ENCODE data around the gene TATDN2. TPM values are rescaled to one million over a fixed set of nuclear protein-coding genes. Genes with fewer than 3 reads are reported as not detected.

Gene TATDN2
- total and polyA plus RNA-seq, 4 donors: 16.6 to 55.4 (median 37.7) TPM

- no peak overlapping the region for H3K4me3 ChIP-seq (ENCODE audit: low read depth, low read length)
- no peaks in the 10 kb centered on the region for H3K4me1 ChIP-seq (ENCODE audit: control insufficient read depth, insufficient read depth, low read length)
- no peak for DNase-seq (ENCODE audit: low read depth in 4 of 6, low spot score in 6 of 6)
- no peak overlapping the region for H3K27ac ChIP-seq (ENCODE audit: low read depth, low read length)
- 90% methylated on average over 2 of the region's 5 CpGs for WGBS (ENCODE audit: insufficient coverage)
- peaks cover 44% of the 10 kb centered on the region for H3K36me3 ChIP-seq (ENCODE audit: control insufficient read depth, insufficient read depth, low read length)
- no peaks in the 10 kb centered on the region for H3K9me3 ChIP-seq (ENCODE audit: control insufficient read depth, insufficient read depth, low read length)
- H3K27me3 ChIP-seq (ENCODE audit: control insufficient read depth, insufficient read depth, low read length): no peaks in the 10 kb centered on the region
Measured at GRCh38 chr3:10280177-10280529, 31.9 kb downstream of the TATDN2 start.

- Histone ChIP-seq H3K4me1 (ENCODE audit: control insufficient read depth, insufficient read depth, low read length) (no peaks in the 10 kb centered on the region), H3K36me3 (ENCODE audit: control insufficient read depth, insufficient read depth, low read length) (peaks cover 43% of the 10 kb centered on the region), H3K27me3 (ENCODE audit: control insufficient read depth, insufficient read depth, low read length) (no peaks in the 10 kb centered on the region), H3K9me3 (ENCODE audit: control insufficient read depth, insufficient read depth, low read length) (no peaks in the 10 kb centered on the region), H3K4me3 (ENCODE audit: low read depth, low read length) (no peak overlapping the region), H3K27ac (ENCODE audit: low read depth, low read length) (no peak overlapping the region)
- no peak for DNase-seq (ENCODE audit: low read depth in 4 of 6, low spot score in 6 of 6)
- WGBS (ENCODE audit: insufficient coverage): 94% methylated on average over 3 of the region's 6 CpGs
Measured at GRCh38 chr3:10280571-10280970, 32.3 kb downstream of the TATDN2 start.

GRCh38 chr3:10281951-10282350, 33.7 kb downstream of the TATDN2 start:
- WGBS (ENCODE audit: insufficient coverage): no CpG with 5 or more reads among the region's 5 CpGs
- no peak for DNase-seq (ENCODE audit: low read depth in 4 of 6, low spot score in 6 of 6)

GRCh38 chr3:10283638-10284037, 35.4 kb downstream of the TATDN2 start:
- Histone ChIP-seq H3K27ac (ENCODE audit: low read depth, low read length) (no peak overlapping the region), H3K9me3 (ENCODE audit: control insufficient read depth, insufficient read depth, low read length) (no peaks in the 10 kb centered on the region), H3K27me3 (ENCODE audit: control insufficient read depth, insufficient read depth, low read length) (no peaks in the 10 kb centered on the region), H3K36me3 (ENCODE audit: control insufficient read depth, insufficient read depth, low read length) (peaks cover 40% of the 10 kb centered on the region), H3K4me3 (ENCODE audit: low read depth, low read length) (no peak overlapping the region), H3K4me1 (ENCODE audit: control insufficient read depth, insufficient read depth, low read length) (peaks cover 5% of the 10 kb centered on the region)
- peak in 3 of 6 donors; percentile 7 to 81 (median 49) for DNase-seq (ENCODE audit: low read depth in 4 of 6, low spot score in 6 of 6)
- WGBS (ENCODE audit: insufficient coverage): 79% methylated on average over 5 of the region's 5 CpGs

More at GRCh38 chr3:10281951-10282350, 33.7 kb downstream of the TATDN2 start:
- Histone ChIP-seq H3K9me3 (ENCODE audit: control insufficient read depth, insufficient read depth, low read length) (no peaks in the 10 kb centered on the region), H3K36me3 (ENCODE audit: control insufficient read depth, insufficient read depth, low read length) (peaks cover 42% of the 10 kb centered on the region), H3K4me1 (ENCODE audit: control insufficient read depth, insufficient read depth, low read length) (peaks cover 4% of the 10 kb centered on the region), H3K27me3 (ENCODE audit: control insufficient read depth, insufficient read depth, low read length) (no peaks in the 10 kb centered on the region), H3K27ac (ENCODE audit: low read depth, low read length) (no peak overlapping the region), H3K4me3 (ENCODE audit: low read depth, low read length) (no peak overlapping the region)

GRCh38 chr3:10284496-10284895, 36.2 kb downstream of the TATDN2 start:
- DNase-seq (ENCODE audit: low read depth in 4 of 6, low spot score in 6 of 6): no peak
- Histone ChIP-seq H3K27me3 (ENCODE audit: control insufficient read depth, insufficient read depth, low read length) (no peaks in the 10 kb centered on the region), H3K9me3 (ENCODE audit: control insufficient read depth, insufficient read depth, low read length) (no peaks in the 10 kb centered on the region), H3K36me3 (ENCODE audit: control insufficient read depth, insufficient read depth, low read length) (peaks cover 45% of the 10 kb centered on the region), H3K4me3 (ENCODE audit: low read depth, low read length) (no peak overlapping the region), H3K27ac (ENCODE audit: low read depth, low read length) (no peak overlapping the region), H3K4me1 (ENCODE audit: control insufficient read depth, insufficient read depth, low read length) (peaks cover 5% of the 10 kb centered on the region)
- WGBS (ENCODE audit: insufficient coverage): 86% methylated on average over 8 of the region's 9 CpGs

GRCh38 chr3:10285272-10286132, 37.2 kb downstream of the TATDN2 start:
- DNase-seq (ENCODE audit: low read depth in 4 of 6, low spot score in 6 of 6): no peak
- H3K36me3 ChIP-seq (ENCODE audit: control insufficient read depth, insufficient read depth, low read length): peaks cover 43% of the 10 kb centered on the region
- H3K27me3 ChIP-seq (ENCODE audit: control insufficient read depth, insufficient read depth, low read length): no peaks in the 10 kb centered on the region
- peaks cover 5% of the 10 kb centered on the region for H3K4me1 ChIP-seq (ENCODE audit: control insufficient read depth, insufficient read depth, low read length)
- H3K9me3 ChIP-seq (ENCODE audit: control insufficient read depth, insufficient read depth, low read length): no peaks in the 10 kb centered on the region
- 89% methylated on average over 10 of the region's 12 CpGs for WGBS (ENCODE audit: insufficient coverage)
- no peak overlapping the region for H3K27ac ChIP-seq (ENCODE audit: low read depth, low read length)
- no peak overlapping the region for H3K4me3 ChIP-seq (ENCODE audit: low read depth, low read length)

- DNase-seq (ENCODE audit: low read depth in 4 of 6, low spot score in 6 of 6): no peak
- Histone ChIP-seq H3K36me3 (ENCODE audit: control insufficient read depth, insufficient read depth, low read length) (peaks cover 42% of the 10 kb centered on the region), H3K27me3 (ENCODE audit: control insufficient read depth, insufficient read depth, low read length) (no peaks in the 10 kb centered on the region), H3K9me3 (ENCODE audit: control insufficient read depth, insufficient read depth, low read length) (no peaks in the 10 kb centered on the region), H3K4me1 (ENCODE audit: control insufficient read depth, insufficient read depth, low read length) (peaks cover 5% of the 10 kb centered on the region), H3K27ac (ENCODE audit: low read depth, low read length) (no peak overlapping the region), H3K4me3 (ENCODE audit: low read depth, low read length) (no peak overlapping the region)
- 100% methylated on average over 2 of the region's 5 CpGs for WGBS (ENCODE audit: insufficient coverage)
Measured at GRCh38 chr3:10286133-10286524, 37.9 kb downstream of the TATDN2 start.

GRCh38 chr3:10286596-10287295, 38.5 kb downstream of the TATDN2 start:
- Histone ChIP-seq H3K4me3 (ENCODE audit: low read depth, low read length) (no peak overlapping the region), H3K4me1 (ENCODE audit: control insufficient read depth, insufficient read depth, low read length) (peaks cover 5% of the 10 kb centered on the region), H3K27me3 (ENCODE audit: control insufficient read depth, insufficient read depth, low read length) (no peaks in the 10 kb centered on the region), H3K27ac (ENCODE audit: low read depth, low read length) (peak overlapping the region; percentile 55), H3K9me3 (ENCODE audit: control insufficient read depth, insufficient read depth, low read length) (no peaks in the 10 kb centered on the region), H3K36me3 (ENCODE audit: control insufficient read depth, insufficient read depth, low read length) (peaks cover 43% of the 10 kb centered on the region)
- WGBS (ENCODE audit: insufficient coverage): 60% methylated on average over 1 of the region's 2 CpGs
- peak in 3 of 6 donors; percentile 9 to 86 (median 69) for DNase-seq (ENCODE audit: low read depth in 4 of 6, low spot score in 6 of 6)

- peaks cover 44% of the 10 kb centered on the region for H3K36me3 ChIP-seq (ENCODE audit: control insufficient read depth, insufficient read depth, low read length)
- no peak overlapping the region for H3K27ac ChIP-seq (ENCODE audit: low read depth, low read length)
- peaks cover 5% of the 10 kb centered on the region for H3K4me1 ChIP-seq (ENCODE audit: control insufficient read depth, insufficient read depth, low read length)
- DNase-seq (ENCODE audit: low read depth in 4 of 6, low spot score in 6 of 6): no peak
- no peaks in the 10 kb centered on the region for H3K27me3 ChIP-seq (ENCODE audit: control insufficient read depth, insufficient read depth, low read length)
- WGBS (ENCODE audit: insufficient coverage): 97% methylated on average over 10 of the region's 12 CpGs
- H3K4me3 ChIP-seq (ENCODE audit: low read depth, low read length): no peak overlapping the region
- H3K9me3 ChIP-seq (ENCODE audit: control insufficient read depth, insufficient read depth, low read length): no peaks in the 10 kb centered on the region
Measured at GRCh38 chr3:10287936-10288574, 39.8 kb downstream of the TATDN2 start.
